SK-N-SH treated with all-trans-retinoic acid at 6 μM for 48 hours (cell line): ENCODE data around the gene SH3BP5.

Experiments
- ATAC-seq: fragments of 200-7000 bp; cut with Tn5 transposase; 3 replicates; pipeline ENCODE4 v1.9.1; 2020; ENCODE audit warnings: mild to moderate bottlenecking, moderate library complexity
- ARNTL ChIP-seq: fragments of 450-650 bp; formaldehyde crosslinking; IDR thresholded peaks from 2 replicates; pipeline ENCODE4 v1.5.0; 2020; ENCODE audit warnings: low read depth, mild to moderate bottlenecking, moderate library complexity, borderline replicate concordance
- BACH2 ChIP-seq: fragments of 250-450 bp; sonication (Bioruptor Pico); IDR thresholded peaks from 2 replicates; pipeline ENCODE4 v1.9.0; 2021; ENCODE audit warnings: mild to moderate bottlenecking, borderline replicate concordance
- CREB5 ChIP-seq: fragments of 250-450 bp; sonication (Bioruptor Pico); IDR thresholded peaks from 2 replicates; pipeline ENCODE4 v1.5.1; 2020; ENCODE audit warnings: low read depth, mild to moderate bottlenecking, moderate library complexity
- CSDC2 ChIP-seq: fragments of 250-450 bp; sonication (Bioruptor Pico); IDR thresholded peaks from 2 replicates; pipeline ENCODE4 v1.5.0; 2020; ENCODE audit warnings: mild to moderate bottlenecking, moderate library complexity
- CSRNP3 ChIP-seq: fragments of 250-450 bp; sonication (Bioruptor Pico); IDR thresholded peaks from 2 replicates; pipeline ENCODE4 v1.5.1; 2021; ENCODE audit warnings: mild to moderate bottlenecking, moderate library complexity
- ESRRG ChIP-seq: fragments of 250-450 bp; sonication (Bioruptor Pico); IDR thresholded peaks from 2 replicates; pipeline ENCODE4 v1.6.1; 2021; ENCODE audit warnings: mild to moderate bottlenecking
- GLIS3 ChIP-seq: fragments of 250-450 bp; sonication (Bioruptor Pico); IDR thresholded peaks from 2 replicates; pipeline ENCODE4 v1.5.0; 2020; ENCODE audit warnings: mild to moderate bottlenecking, moderate library complexity
- ISL1 ChIP-seq: fragments of 250-450 bp; sonication (Bioruptor Pico); IDR thresholded peaks from 2 replicates; pipeline ENCODE4 v2.1.2; 2022; ENCODE audit warnings: mild to moderate bottlenecking, moderate library complexity
- OSR1 ChIP-seq: fragments of 250-450 bp; sonication (Bioruptor Pico); IDR thresholded peaks from 2 replicates; pipeline ENCODE4 v1.8.0; 2022; ENCODE audit warnings: moderate library complexity, mild to moderate bottlenecking, inconsistent platforms
- PPARA ChIP-seq: fragments of 250-450 bp; sonication (Bioruptor Pico); IDR thresholded peaks from 2 replicates; pipeline ENCODE4 v1.5.0; 2020; ENCODE audit warnings: mild to moderate bottlenecking, borderline replicate concordance
- RARB ChIP-seq: fragments of 250-450 bp; sonication (Bioruptor Pico); IDR thresholded peaks from 2 replicates; pipeline ENCODE4 v1.8.0; 2021; ENCODE audit warnings: mild to moderate bottlenecking, moderate library complexity
- SNAI2 ChIP-seq: fragments of 250-450 bp; sonication (Bioruptor Pico); IDR thresholded peaks from 2 replicates; pipeline ENCODE4 v1.5.0; 2020; ENCODE audit warnings: mild to moderate bottlenecking, moderate library complexity
- TCF4 ChIP-seq: fragments of 250-450 bp; sonication (Bioruptor Pico); IDR thresholded peaks from 2 replicates; pipeline ENCODE4 v1.8.0; 2021; ENCODE audit warnings: mild to moderate bottlenecking, moderate library complexity, borderline replicate concordance
- TOX ChIP-seq: fragments of 250-450 bp; sonication (Bioruptor Pico); IDR thresholded peaks from 2 replicates; pipeline ENCODE4 v1.8.0; 2021; ENCODE audit warnings: mild to moderate bottlenecking, moderate library complexity, borderline replicate concordance
- ZC3H10 ChIP-seq: fragments of 250-450 bp; sonication (Bioruptor Pico); IDR thresholded peaks from 2 replicates; pipeline ENCODE4 v1.5.1; 2021; ENCODE audit warnings: mild to moderate bottlenecking, moderate library complexity
- ZFP3 ChIP-seq: fragments of 250-450 bp; sonication (Bioruptor Pico); IDR thresholded peaks from 2 replicates; pipeline ENCODE4 v1.5.0; 2020; ENCODE audit warnings: mild to moderate bottlenecking, moderate library complexity
- ZFP30 ChIP-seq: fragments of 450-650 bp; formaldehyde crosslinking; IDR thresholded peaks from 2 replicates; pipeline ENCODE4 v1.5.0; 2022; ENCODE audit warnings: mild to moderate bottlenecking, moderate library complexity
- ZNF565 ChIP-seq: fragments of 450-650 bp; formaldehyde crosslinking; conservative IDR thresholded peaks from 2 replicates; pipeline ENCODE4 v1.5.0; 2020; ENCODE audit warnings: low read depth, mild to moderate bottlenecking, moderate library complexity
- ZNF8 ChIP-seq: fragments of 450-650 bp; formaldehyde crosslinking; IDR thresholded peaks from 2 replicates; pipeline ENCODE4 v1.5.0; 2020; ENCODE audit warnings: mild to moderate bottlenecking, moderate library complexity
- TF ChIP-seq, protein P1 (sequence below): fragments of 250-450 bp; sonication (Bioruptor Pico); IDR thresholded peaks from 2 replicates; pipeline ENCODE4 v1.8.0; 2021; ENCODE audit warnings: low read depth, mild to moderate bottlenecking, moderate library complexity, borderline replicate concordance
- TF ChIP-seq, protein P2 (sequence below): fragments of 250-450 bp; sonication (Bioruptor Pico); IDR thresholded peaks from 2 replicates; pipeline ENCODE4 v1.5.0; 2020; ENCODE audit warnings: mild to moderate bottlenecking, moderate library complexity

SH3BP5 gene

DNA sequence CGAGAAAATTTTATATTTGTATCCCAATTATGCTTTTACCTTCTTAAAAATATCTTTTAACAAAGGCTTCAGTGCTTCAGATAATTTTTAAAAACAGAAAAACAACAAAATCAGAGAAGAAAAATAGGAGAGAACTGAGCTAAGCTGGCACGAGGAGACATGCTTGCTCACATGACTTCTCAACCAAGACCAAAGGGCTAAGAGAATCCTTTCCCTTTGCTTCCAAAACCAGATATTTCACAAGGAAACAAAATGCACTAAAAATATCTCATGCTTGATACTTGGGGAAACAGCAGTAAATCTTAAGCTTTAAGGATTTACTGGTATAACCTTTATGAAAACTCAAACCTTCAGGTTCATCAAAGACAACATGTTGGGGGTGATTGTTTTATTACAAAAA, 67.9 kb downstream of the SH3BP5 start:
- ATAC-seq, result no peak
- TF ChIP-seq RARB (CRISPR knock-in tag) (no peak), TCF4 (CRISPR knock-in tag) (no peak), CSDC2 (no peak), OSR1 (CRISPR knock-in tag) (no peak), ISL1 (no peak), ZFP3 (CRISPR knock-in tag) (no peak), ESRRG (CRISPR knock-in tag) (no peak), ZFP30 (CRISPR knock-in tag) (no peak), ZNF8 (CRISPR knock-in tag) (no peak), GLIS3 (no peak), SNAI2 (no peak), TOX (CRISPR knock-in tag) (no peak), ZC3H10 (CRISPR knock-in tag) (no peak)
- TF ChIP-seq, protein P1, sequence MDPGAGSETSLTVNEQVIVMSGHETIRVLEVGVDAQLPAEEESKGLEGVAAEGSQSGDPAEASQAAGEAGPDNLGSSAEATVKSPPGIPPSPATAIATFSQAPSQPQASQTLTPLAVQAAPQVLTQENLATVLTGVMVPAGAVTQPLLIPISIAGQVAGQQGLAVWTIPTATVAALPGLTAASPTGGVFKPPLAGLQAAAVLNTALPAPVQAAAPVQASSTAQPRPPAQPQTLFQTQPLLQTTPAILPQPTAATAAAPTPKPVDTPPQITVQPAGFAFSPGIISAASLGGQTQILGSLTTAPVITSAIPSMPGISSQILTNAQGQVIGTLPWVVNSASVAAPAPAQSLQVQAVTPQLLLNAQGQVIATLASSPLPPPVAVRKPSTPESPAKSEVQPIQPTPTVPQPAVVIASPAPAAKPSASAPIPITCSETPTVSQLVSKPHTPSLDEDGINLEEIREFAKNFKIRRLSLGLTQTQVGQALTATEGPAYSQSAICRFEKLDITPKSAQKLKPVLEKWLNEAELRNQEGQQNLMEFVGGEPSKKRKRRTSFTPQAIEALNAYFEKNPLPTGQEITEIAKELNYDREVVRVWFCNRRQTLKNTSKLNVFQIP (CRISPR knock-in tag), result no peak
- TF ChIP-seq, protein P2, sequence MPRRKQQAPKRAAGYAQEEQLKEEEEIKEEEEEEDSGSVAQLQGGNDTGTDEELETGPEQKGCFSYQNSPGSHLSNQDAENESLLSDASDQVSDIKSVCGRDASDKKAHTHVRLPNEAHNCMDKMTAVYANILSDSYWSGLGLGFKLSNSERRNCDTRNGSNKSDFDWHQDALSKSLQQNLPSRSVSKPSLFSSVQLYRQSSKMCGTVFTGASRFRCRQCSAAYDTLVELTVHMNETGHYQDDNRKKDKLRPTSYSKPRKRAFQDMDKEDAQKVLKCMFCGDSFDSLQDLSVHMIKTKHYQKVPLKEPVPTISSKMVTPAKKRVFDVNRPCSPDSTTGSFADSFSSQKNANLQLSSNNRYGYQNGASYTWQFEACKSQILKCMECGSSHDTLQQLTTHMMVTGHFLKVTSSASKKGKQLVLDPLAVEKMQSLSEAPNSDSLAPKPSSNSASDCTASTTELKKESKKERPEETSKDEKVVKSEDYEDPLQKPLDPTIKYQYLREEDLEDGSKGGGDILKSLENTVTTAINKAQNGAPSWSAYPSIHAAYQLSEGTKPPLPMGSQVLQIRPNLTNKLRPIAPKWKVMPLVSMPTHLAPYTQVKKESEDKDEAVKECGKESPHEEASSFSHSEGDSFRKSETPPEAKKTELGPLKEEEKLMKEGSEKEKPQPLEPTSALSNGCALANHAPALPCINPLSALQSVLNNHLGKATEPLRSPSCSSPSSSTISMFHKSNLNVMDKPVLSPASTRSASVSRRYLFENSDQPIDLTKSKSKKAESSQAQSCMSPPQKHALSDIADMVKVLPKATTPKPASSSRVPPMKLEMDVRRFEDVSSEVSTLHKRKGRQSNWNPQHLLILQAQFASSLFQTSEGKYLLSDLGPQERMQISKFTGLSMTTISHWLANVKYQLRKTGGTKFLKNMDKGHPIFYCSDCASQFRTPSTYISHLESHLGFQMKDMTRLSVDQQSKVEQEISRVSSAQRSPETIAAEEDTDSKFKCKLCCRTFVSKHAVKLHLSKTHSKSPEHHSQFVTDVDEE (CRISPR knock-in tag), result no peak

- no peak for ATAC-seq
- TF ChIP-seq SNAI2, result no peak
- TF ChIP-seq, protein P2 (CRISPR knock-in tag), result no peak
- no peak for TF ChIP-seq CREB5 (CRISPR knock-in tag)
- TF ChIP-seq ARNTL, result no peak
- TF ChIP-seq RARB (CRISPR knock-in tag), result no peak
- no peak for TF ChIP-seq PPARA (CRISPR knock-in tag)
- TF ChIP-seq OSR1 (CRISPR knock-in tag), result no peak
- TF ChIP-seq ZFP3 (CRISPR knock-in tag), result no peak
These were observed 68.5 kb downstream of the SH3BP5 start for GRCh38 chr3:15263926-15264325.

DNA sequence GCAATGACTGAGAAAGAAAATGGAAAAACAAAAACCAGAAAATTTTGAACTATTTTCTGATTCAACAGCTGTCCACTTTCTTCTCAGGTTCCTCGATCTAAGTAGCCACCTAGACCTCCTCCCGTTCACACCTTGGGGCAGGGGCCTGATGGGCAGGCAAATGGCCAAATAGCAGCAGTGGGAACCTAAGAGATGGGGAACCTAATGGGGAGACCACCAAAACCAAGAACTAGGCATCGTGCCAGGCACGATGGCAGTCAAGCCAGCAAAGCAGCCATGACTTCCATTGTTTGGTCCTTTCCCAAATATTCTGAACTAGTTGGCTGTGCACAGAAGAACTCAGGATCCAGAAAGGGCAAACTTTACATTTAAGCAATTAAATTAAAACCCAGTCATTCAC, 69.3 kb downstream of the SH3BP5 start:
- TF ChIP-seq CSDC2 (no peak), ZNF565 (CRISPR knock-in tag) (no peak), CSRNP3 (CRISPR knock-in tag) (no peak), CREB5 (CRISPR knock-in tag) (no peak), BACH2 (CRISPR knock-in tag) (no peak), ISL1 (no peak), ZFP30 (CRISPR knock-in tag) (no peak), SNAI2 (no peak)
- TF ChIP-seq, protein P1 (CRISPR knock-in tag), result no peak

More for the DNA sequence above, 69.3 kb downstream of the SH3BP5 start:
- no peak for ATAC-seq
